NT2/D1 (cell line): ENCODE measurements around the gene UTP3.

Experiments
- SUZ12 ChIP-seq: IDR thresholded peaks from 2 replicates; pipeline ENCODE4 v1.6.1; 2011; ENCODE audit not compliant: insufficient read length, insufficient read depth; ENCODE audit errors: extremely low read depth
- ZNF274 ChIP-seq: IDR thresholded peaks from 2 replicates; pipeline ENCODE4 v1.6.1; 2011; ENCODE audit warnings: mild to moderate bottlenecking, low read depth, low read length

GRCh38 chr4:70640192-70640591 lies 48.1 kb upstream of the UTP3 start:
- TF ChIP-seq SUZ12 (no peak), ZNF274 (no peak)
